WERI-Rb-1 (cell line): ENCODE data around the gene CDK3.

Experiments
- DNase-seq: peaks from one replicate; pipeline ENCODE4 v3.0.0-alpha.2; 2020
- H3K27ac ChIP-seq: fragments of 250-450 bp; sonication (Bioruptor Pico); 2 replicates; pipeline ENCODE4 v1.5.1; 2020; ENCODE audit warnings: mild to moderate bottlenecking, moderate library complexity
- H3K27me3 ChIP-seq: fragments of 250-450 bp; sonication (Bioruptor Pico); 2 replicates; pipeline ENCODE4 v1.5.1; 2021; ENCODE audit warnings: mild to moderate bottlenecking, low read depth, moderate library complexity; ENCODE audit not compliant: insufficient read depth, severe bottlenecking
- H3K36me3 ChIP-seq: fragments of 250-450 bp; sonication (Bioruptor Pico); 2 replicates; pipeline ENCODE4 v1.5.1; 2020; ENCODE audit warnings: mild to moderate bottlenecking, moderate library complexity
- H3K4me3 ChIP-seq: 2 replicates; pipeline ENCODE4 v1.5.1; 2011; ENCODE audit warnings: low read depth, mild to moderate bottlenecking, control low read depth, low read length
- H3K9me3 ChIP-seq: fragments of 250-450 bp; sonication (Bioruptor Pico); 2 replicates; pipeline ENCODE4 v1.5.1; 2021; ENCODE audit warnings: mild to moderate bottlenecking, moderate library complexity; ENCODE audit not compliant: severe bottlenecking
- TF ChIP-seq, protein P1 (sequence below): IDR thresholded peaks from 2 replicates; pipeline ENCODE4 v1.5.1; 2011; ENCODE audit warnings: low read depth, mild to moderate bottlenecking, control low read depth, inconsistent platforms, low read length

CDK3 gene

DNA sequence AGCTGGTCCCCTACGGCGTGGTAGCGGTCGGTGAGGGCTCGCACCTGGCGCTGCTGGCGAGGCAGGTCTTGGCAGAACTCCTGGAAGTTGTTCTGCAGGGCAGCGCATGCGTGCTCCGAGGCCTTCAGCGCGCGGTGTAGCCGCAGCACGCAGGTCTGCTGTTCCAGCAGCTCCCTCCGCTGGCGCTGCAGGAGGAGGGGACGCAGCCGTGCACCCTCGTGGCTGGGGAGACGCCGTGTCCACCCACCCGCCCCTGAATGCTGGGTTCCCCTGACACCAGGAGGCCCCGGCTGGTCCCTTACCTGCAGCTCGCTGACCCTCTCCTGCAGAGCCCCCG is 14.2 kb downstream of the CDK3 start:
- Histone ChIP-seq H3K9me3 (no peaks in the 10 kb centered on the region), H3K4me3 (no peak overlapping the region), H3K27ac (no peak overlapping the region), H3K27me3 (no peaks in the 10 kb centered on the region), H3K36me3 (peaks cover 7% of the 10 kb centered on the region)
- TF ChIP-seq, protein P1, sequence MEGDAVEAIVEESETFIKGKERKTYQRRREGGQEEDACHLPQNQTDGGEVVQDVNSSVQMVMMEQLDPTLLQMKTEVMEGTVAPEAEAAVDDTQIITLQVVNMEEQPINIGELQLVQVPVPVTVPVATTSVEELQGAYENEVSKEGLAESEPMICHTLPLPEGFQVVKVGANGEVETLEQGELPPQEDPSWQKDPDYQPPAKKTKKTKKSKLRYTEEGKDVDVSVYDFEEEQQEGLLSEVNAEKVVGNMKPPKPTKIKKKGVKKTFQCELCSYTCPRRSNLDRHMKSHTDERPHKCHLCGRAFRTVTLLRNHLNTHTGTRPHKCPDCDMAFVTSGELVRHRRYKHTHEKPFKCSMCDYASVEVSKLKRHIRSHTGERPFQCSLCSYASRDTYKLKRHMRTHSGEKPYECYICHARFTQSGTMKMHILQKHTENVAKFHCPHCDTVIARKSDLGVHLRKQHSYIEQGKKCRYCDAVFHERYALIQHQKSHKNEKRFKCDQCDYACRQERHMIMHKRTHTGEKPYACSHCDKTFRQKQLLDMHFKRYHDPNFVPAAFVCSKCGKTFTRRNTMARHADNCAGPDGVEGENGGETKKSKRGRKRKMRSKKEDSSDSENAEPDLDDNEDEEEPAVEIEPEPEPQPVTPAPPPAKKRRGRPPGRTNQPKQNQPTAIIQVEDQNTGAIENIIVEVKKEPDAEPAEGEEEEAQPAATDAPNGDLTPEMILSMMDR: no peak
- no peak for DNase-seq

GRCh38 chr17:76017481-76018339 is 17.1 kb downstream of the CDK3 start:
- H3K4me3 ChIP-seq: no peak overlapping the region
- no peak for DNase-seq
- TF ChIP-seq, protein P1: no peak
- H3K27ac ChIP-seq: no peak overlapping the region
- no peaks in the 10 kb centered on the region for H3K9me3 ChIP-seq
- H3K36me3 ChIP-seq: peaks cover 4% of the 10 kb centered on the region; the same call in 1 of the 2 replicates
- no peaks in the 10 kb centered on the region for H3K27me3 ChIP-seq

DNA sequence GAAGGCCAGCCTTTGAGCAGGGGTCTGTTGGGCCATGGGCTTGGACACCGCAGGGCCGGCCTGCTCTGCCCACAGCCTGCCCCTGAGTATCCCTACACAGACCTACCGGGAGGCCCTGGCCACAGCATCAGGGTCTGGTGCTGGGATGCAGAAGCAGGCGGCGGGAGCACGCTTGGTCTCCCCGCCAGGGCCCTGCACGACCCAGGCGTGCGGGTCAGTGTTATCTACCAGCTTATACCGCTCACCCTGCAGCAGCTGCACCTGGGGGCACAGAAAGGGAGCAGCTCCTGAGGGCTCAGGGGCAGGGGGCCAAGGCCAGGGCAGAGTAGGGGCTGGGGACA is 17.7 kb downstream of the CDK3 start:
- peaks cover 4% of the 10 kb centered on the region for H3K36me3 ChIP-seq
- no peak for DNase-seq
- H3K9me3 ChIP-seq: no peaks in the 10 kb centered on the region
- no peak overlapping the region for H3K4me3 ChIP-seq
- no peak overlapping the region for H3K27ac ChIP-seq
- TF ChIP-seq, protein P1: no peak
- H3K27me3 ChIP-seq: no peaks in the 10 kb centered on the region

DNA sequence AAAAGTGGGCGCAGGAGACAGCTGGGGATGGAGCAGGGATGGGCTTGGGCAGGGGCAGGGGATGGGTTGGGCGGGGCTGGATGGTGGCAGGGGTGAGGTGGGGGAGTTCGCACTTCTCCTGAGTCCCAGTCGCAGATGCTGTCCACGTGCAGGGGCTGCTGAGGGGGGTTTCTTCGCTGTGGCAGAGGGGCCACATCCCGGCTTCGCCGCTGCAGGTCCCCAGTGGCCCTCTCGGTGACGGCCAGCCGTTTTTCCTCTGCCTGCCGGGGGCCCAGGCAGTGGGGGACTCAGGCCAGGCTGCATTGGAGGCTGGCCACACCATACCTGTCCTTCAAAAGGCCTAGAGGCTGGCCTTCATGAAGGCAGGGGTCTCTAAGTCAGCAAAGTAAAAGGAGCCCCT is 18.1 kb downstream of the CDK3 start:
- peaks cover 4% of the 10 kb centered on the region for H3K36me3 ChIP-seq
- no peaks in the 10 kb centered on the region for H3K27me3 ChIP-seq
- no peak overlapping the region for H3K4me3 ChIP-seq
- no peak overlapping the region for H3K27ac ChIP-seq
- TF ChIP-seq, protein P1: no peak
- DNase-seq: no peak
- no peaks in the 10 kb centered on the region for H3K9me3 ChIP-seq

DNA sequence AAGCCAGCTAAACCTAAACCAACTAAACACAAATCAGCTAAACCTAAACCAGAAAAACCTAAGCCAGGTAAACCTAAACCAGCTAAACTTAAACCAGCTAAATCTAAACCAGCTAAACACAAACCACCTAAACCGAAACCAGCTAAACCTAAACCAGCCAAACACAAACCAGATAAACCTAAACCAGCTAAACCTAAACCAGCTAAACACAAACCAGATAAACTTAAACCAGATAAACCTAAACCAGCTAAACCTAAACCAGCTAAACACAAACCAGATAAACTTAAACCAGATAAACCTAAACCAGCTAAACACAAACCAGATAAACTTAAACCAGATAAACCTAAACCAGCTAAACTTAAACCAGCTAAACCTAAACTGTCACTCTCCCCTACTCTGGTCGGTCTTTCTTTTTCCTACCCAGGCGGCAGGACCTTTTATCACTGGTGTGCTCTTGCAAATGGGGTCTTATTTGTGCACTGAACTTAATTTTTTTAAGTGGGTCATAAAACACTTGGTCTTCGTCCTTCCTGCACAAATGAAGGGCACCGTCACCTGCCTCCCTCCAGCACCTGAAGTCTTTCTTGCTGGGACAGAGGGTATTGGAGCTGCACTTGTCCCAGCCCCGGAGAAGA is 19.3 kb downstream of the CDK3 start:
- no peak overlapping the region for H3K27ac ChIP-seq

More for the DNA sequence above, 19.3 kb downstream of the CDK3 start:
- Histone ChIP-seq H3K4me3 (no peak overlapping the region), H3K27me3 (no peaks in the 10 kb centered on the region), H3K36me3 (peaks cover 4% of the 10 kb centered on the region), H3K9me3 (no peaks in the 10 kb centered on the region)
- TF ChIP-seq, protein P1: no peak
- DNase-seq: no peak
